Adipocyte (in vitro differentiated cells): ENCODE measurements around the gene ADPRHL1.

Source experiments
- DNase-seq: peaks from one replicate; pipeline ENCODE4 v3.0.0-alpha.2; 2015; ENCODE audit warnings: low read depth
- H3K27me3 ChIP-seq: replicated peaks from 2 replicates; pipeline ENCODE4 v1.7.0; 2013; ENCODE audit warnings: mild to moderate bottlenecking, low read length, moderate library complexity; ENCODE audit not compliant: control insufficient read depth, insufficient read depth
- H3K36me3 ChIP-seq: 2 replicates; pipeline ENCODE4 v1.7.0; 2013; ENCODE audit warnings: low read length, mild to moderate bottlenecking, moderate library complexity; ENCODE audit not compliant: control insufficient read depth, insufficient read depth, severe bottlenecking
- H3K4me1 ChIP-seq: 2 replicates; pipeline ENCODE4 v1.7.0; 2013; ENCODE audit warnings: mild to moderate bottlenecking, low read length, moderate library complexity; ENCODE audit not compliant: control insufficient read depth, insufficient read depth
- H3K4me3 ChIP-seq: 2 replicates; pipeline ENCODE4 v1.7.0; 2013; ENCODE audit warnings: mild to moderate bottlenecking, low read length, moderate library complexity
- H3K9ac ChIP-seq: 2 replicates; pipeline ENCODE4 v1.7.0; 2013; ENCODE audit warnings: mild to moderate bottlenecking, low read length, moderate library complexity
- H3K9me3 ChIP-seq: 2 replicates; pipeline ENCODE4 v1.7.0; 2013; ENCODE audit warnings: mild to moderate bottlenecking, low read length, moderate library complexity; ENCODE audit not compliant: control insufficient read depth

ADPRHL1 gene

GRCh38 chr13:113428871-113429607 is 24.2 kb downstream of the ADPRHL1 start:
- Histone ChIP-seq H3K4me3 (no peak overlapping the region), H3K4me1 (peaks cover 8% of the 10 kb centered on the region), H3K27me3 (no peaks in the 10 kb centered on the region), H3K36me3 (no peaks in the 10 kb centered on the region), H3K9me3 (no peaks in the 10 kb centered on the region), H3K9ac (no peak overlapping the region)
- DNase-seq, result no peak

- DNase-seq, result no peak
- Histone ChIP-seq H3K9ac (peak overlapping the region; percentile 16), H3K36me3 (no peaks in the 10 kb centered on the region), H3K4me3 (no peak overlapping the region), H3K4me1 (peaks cover 8% of the 10 kb centered on the region), H3K27me3 (no peaks in the 10 kb centered on the region), H3K9me3 (no peaks in the 10 kb centered on the region)
These were observed 24.8 kb downstream of the ADPRHL1 start for GRCh38 chr13:113428469-113428865.

- Histone ChIP-seq H3K4me3 (no peak overlapping the region), H3K9me3 (no peaks in the 10 kb centered on the region), H3K36me3 (no peaks in the 10 kb centered on the region), H3K4me1 (peaks cover 8% of the 10 kb centered on the region), H3K27me3 (no peaks in the 10 kb centered on the region), H3K9ac (peak overlapping the region; percentile 16)
- DNase-seq, result peak; percentile 80
These were observed 25.5 kb downstream of the ADPRHL1 start for GRCh38 chr13:113427562-113428468.

- no peaks in the 10 kb centered on the region for H3K9me3 ChIP-seq
- H3K27me3 ChIP-seq, result no peaks in the 10 kb centered on the region
- peaks cover 13% of the 10 kb centered on the region for H3K4me1 ChIP-seq
- no peak overlapping the region for H3K4me3 ChIP-seq
- no peak overlapping the region for H3K9ac ChIP-seq
- no peak for DNase-seq
- no peaks in the 10 kb centered on the region for H3K36me3 ChIP-seq
These were observed 26.7 kb downstream of the ADPRHL1 start for GRCh38 chr13:113426591-113426986.

- Histone ChIP-seq H3K9ac (no peak overlapping the region), H3K4me1 (peaks cover 15% of the 10 kb centered on the region), H3K27me3 (no peaks in the 10 kb centered on the region), H3K9me3 (no peaks in the 10 kb centered on the region), H3K36me3 (no peaks in the 10 kb centered on the region), H3K4me3 (no peak overlapping the region)
- no peak for DNase-seq
These were observed 27.2 kb downstream of the ADPRHL1 start for GRCh38 chr13:113425941-113426590.

- peaks cover 15% of the 10 kb centered on the region for H3K4me1 ChIP-seq
- no peak overlapping the region for H3K4me3 ChIP-seq
- no peaks in the 10 kb centered on the region for H3K36me3 ChIP-seq
- no peak for DNase-seq
- H3K9ac ChIP-seq, result no peak overlapping the region
- H3K27me3 ChIP-seq, result peaks cover 1% of the 10 kb centered on the region
- H3K9me3 ChIP-seq, result no peaks in the 10 kb centered on the region
These were observed 29.6 kb downstream of the ADPRHL1 start for GRCh38 chr13:113423520-113424163.

GRCh38 chr13:113422807-113423519 is 30.3 kb downstream of the ADPRHL1 start:
- Histone ChIP-seq H3K9ac (no peak overlapping the region), H3K27me3 (peaks cover 8% of the 10 kb centered on the region), H3K4me3 (no peak overlapping the region), H3K36me3 (no peaks in the 10 kb centered on the region), H3K4me1 (peaks cover 10% of the 10 kb centered on the region), H3K9me3 (no peaks in the 10 kb centered on the region)
- no peak for DNase-seq

GRCh38 chr13:113421673-113422270 is 31.5 kb downstream of the ADPRHL1 start:
- Histone ChIP-seq H3K9me3 (no peaks in the 10 kb centered on the region), H3K27me3 (peaks cover 19% of the 10 kb centered on the region), H3K36me3 (no peaks in the 10 kb centered on the region), H3K9ac (peak overlapping the region; percentile 21), H3K4me3 (peak overlapping the region; percentile 9), H3K4me1 (peaks cover 8% of the 10 kb centered on the region)
- DNase-seq, result peak; percentile 74

GRCh38 chr13:113420833-113421600 is 32.3 kb downstream of the ADPRHL1 start:
- no peak for DNase-seq
- H3K9me3 ChIP-seq, result no peaks in the 10 kb centered on the region
- H3K27me3 ChIP-seq, result peaks cover 22% of the 10 kb centered on the region
- peaks cover 8% of the 10 kb centered on the region for H3K4me1 ChIP-seq
- no peaks in the 10 kb centered on the region for H3K36me3 ChIP-seq
- peak overlapping the region; percentile 21 for H3K9ac ChIP-seq
- peak overlapping the region; percentile 9 for H3K4me3 ChIP-seq

GRCh38 chr13:113420232-113420631 is 33.1 kb downstream of the ADPRHL1 start:
- Histone ChIP-seq H3K4me3 (no peak overlapping the region), H3K4me1 (peaks cover 8% of the 10 kb centered on the region), H3K9ac (no peak overlapping the region), H3K36me3 (no peaks in the 10 kb centered on the region), H3K27me3 (peaks cover 22% of the 10 kb centered on the region), H3K9me3 (no peaks in the 10 kb centered on the region)
- DNase-seq, result no peak
